A673 (cell line): ENCODE measurements around the gene IRX4. TPM values are rescaled to one million over a fixed set of nuclear protein-coding genes. Genes with fewer than 3 reads are reported as not detected.

Experiments used
- BruUV-seq: library from RNA; stranded (reverse); fragments of 400-500 nt; replicated peaks from 2 replicates; lab custom pipeline; 2021; lab: Mats Ljungman, UMichigan
- CTCF ChIA-PET: fragments of 300-600 bp; sonication (Branson Sonifier 250); formaldehyde crosslinking; loops from one replicate; lab custom pipeline; 2022; ENCODE audit warnings: antibody characterized with exemption; lab: Charles Lee
- POLR2A ChIA-PET: fragments of 300-600 bp; sonication (Branson Sonifier 250); formaldehyde crosslinking; loops from one replicate; lab custom pipeline; 2022; ENCODE audit warnings: antibody characterized with exemption; ENCODE audit not compliant: low non-redundant PET; lab: Charles Lee
- DNase-seq: peaks from one replicate; pipeline ENCODE4 v3.0.0-alpha.2; 2015; ENCODE audit warnings: low spot score
- H3K27ac ChIP-seq: fragments of 200-600 bp; sonication (generic); 2 replicates; pipeline ENCODE4 v1.5.1; 2016; ENCODE audit warnings: mixed run types, low read depth, mild to moderate bottlenecking, mixed read lengths, antibody characterized with exemption, low read length; ENCODE audit not compliant: poor library complexity, severe bottlenecking
- H3K27me3 ChIP-seq: fragments of 200-600 bp; sonication (generic); replicated peaks from 2 replicates; pipeline ENCODE4 v1.6.1; 2017; ENCODE audit warnings: mixed run types, low read depth, mild to moderate bottlenecking, mixed read lengths, antibody characterized with exemption, low read length; ENCODE audit not compliant: insufficient read depth, poor library complexity
- H3K36me3 ChIP-seq: fragments of 200-600 bp; sonication (generic); 2 replicates; pipeline ENCODE4 v1.6.1; 2016; ENCODE audit warnings: mixed run types, mild to moderate bottlenecking, mixed read lengths, antibody characterized with exemption, low read length; ENCODE audit not compliant: insufficient read depth, poor library complexity, severe bottlenecking
- H3K4me1 ChIP-seq: fragments of 200-600 bp; sonication (generic); 2 replicates; pipeline ENCODE4 v1.6.1; 2017; ENCODE audit warnings: mixed run types, mild to moderate bottlenecking, mixed read lengths, antibody characterized with exemption, low read length; ENCODE audit not compliant: insufficient read depth, poor library complexity, severe bottlenecking
- H3K4me3 ChIP-seq: fragments of 200-600 bp; sonication (generic); 2 replicates; pipeline ENCODE4 v1.5.1; 2016; ENCODE audit warnings: low read depth, mixed run types, mild to moderate bottlenecking, mixed read lengths, low read length; ENCODE audit not compliant: poor library complexity, severe bottlenecking
- H3K9me3 ChIP-seq: fragments of 200-600 bp; sonication (generic); 2 replicates; pipeline ENCODE4 v1.6.1; 2016; ENCODE audit warnings: mixed run types, low read depth, mild to moderate bottlenecking, mixed read lengths, antibody characterized with exemption, low read length; ENCODE audit not compliant: poor library complexity, severe bottlenecking
- EZH2 ChIP-seq: fragments of 200-600 bp; sonication (generic); IDR thresholded peaks from 2 replicates; pipeline ENCODE4 v1.6.1; 2017; ENCODE audit warnings: borderline replicate concordance, low read depth, mild to moderate bottlenecking, mixed read lengths, antibody characterized with exemption, low read length; ENCODE audit not compliant: poor library complexity, severe bottlenecking
- intact Hi-C: fragments of 100-400 bp; cut with micrococcal nuclease; formaldehyde crosslinking; loops from one replicate; pipeline ENCODE4 v1.10.0; 2022; ENCODE audit not compliant: unreplicated experiment
- total RNA-seq: library from RNA; stranded (reverse); gene quantifications from 2 replicates; pipeline ENCODE4 v1.2.3, GENCODE V29; 2021
- TF ChIP-seq, protein P1 (sequence below): fragments of 300-800, 200-600 bp; sonication (generic); conservative IDR thresholded peaks from 2 replicates; pipeline ENCODE4 v1.5.1; 2017; ENCODE audit warnings: low read depth, mild to moderate bottlenecking, antibody characterized with exemption, low read length, moderate library complexity, mixed read lengths

The IRX4 gene
- total RNA-seq, 1 experiment from 2014 or later = not detected

DNA sequence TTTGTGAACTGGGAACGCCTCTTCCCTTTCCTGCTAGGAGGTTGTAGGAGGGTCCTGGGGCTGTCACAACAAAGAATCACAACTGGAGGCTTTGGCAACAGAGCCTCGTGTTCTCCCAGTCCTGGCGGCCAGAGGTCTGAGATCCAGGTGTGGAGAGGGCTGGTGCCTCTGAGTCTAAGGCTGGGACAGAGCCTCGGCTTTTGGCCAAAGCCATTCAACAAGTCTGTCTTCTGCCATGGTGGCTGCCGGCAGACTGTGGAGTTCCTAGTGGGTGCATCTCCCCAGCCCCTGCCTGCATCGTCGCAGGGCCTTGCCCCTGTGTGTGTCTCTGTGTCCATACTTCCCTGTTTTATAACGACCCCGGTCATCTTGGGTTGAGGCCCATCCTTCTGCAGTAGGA is 9.5 kb upstream of the IRX4 start:
- Histone ChIP-seq H3K36me3 (no peaks in the 10 kb centered on the region), H3K9me3 (no peaks in the 10 kb centered on the region), H3K4me3 (no peak overlapping the region), H3K27me3 (peaks cover 100% of the 10 kb centered on the region), H3K27ac (no peak overlapping the region), H3K4me1 (no peaks in the 10 kb centered on the region)
- CTCF ChIA-PET = no interaction called here
- BruUV-seq = no TSS peak
- TF ChIP-seq EZH2 = no peak
- TF ChIP-seq, protein P1, sequence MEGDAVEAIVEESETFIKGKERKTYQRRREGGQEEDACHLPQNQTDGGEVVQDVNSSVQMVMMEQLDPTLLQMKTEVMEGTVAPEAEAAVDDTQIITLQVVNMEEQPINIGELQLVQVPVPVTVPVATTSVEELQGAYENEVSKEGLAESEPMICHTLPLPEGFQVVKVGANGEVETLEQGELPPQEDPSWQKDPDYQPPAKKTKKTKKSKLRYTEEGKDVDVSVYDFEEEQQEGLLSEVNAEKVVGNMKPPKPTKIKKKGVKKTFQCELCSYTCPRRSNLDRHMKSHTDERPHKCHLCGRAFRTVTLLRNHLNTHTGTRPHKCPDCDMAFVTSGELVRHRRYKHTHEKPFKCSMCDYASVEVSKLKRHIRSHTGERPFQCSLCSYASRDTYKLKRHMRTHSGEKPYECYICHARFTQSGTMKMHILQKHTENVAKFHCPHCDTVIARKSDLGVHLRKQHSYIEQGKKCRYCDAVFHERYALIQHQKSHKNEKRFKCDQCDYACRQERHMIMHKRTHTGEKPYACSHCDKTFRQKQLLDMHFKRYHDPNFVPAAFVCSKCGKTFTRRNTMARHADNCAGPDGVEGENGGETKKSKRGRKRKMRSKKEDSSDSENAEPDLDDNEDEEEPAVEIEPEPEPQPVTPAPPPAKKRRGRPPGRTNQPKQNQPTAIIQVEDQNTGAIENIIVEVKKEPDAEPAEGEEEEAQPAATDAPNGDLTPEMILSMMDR = no peak
- POLR2A ChIA-PET = no interaction called here
- no peak for DNase-seq
- intact Hi-C loops = no loop called here

DNA sequence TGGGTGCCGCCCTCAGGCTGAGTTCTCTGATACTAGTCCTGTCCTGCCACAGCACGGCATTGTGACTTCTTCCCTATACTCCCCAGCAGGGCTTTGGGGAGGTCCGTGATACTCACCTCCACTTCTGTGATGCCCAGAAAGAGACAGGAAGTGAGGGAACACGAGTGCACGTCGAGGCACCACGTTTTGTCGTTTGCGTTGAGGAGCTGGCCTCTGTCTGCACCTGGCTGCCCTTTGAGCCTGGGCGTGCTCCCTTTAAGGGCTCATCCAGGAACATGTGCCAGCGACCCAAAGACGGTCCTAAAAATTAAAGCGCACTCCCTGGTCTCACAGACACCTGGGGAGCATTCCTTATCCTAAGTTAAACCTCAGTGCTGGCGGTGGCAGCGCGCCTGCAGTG is 8.7 kb upstream of the IRX4 start:
- H3K4me1 ChIP-seq = no peaks in the 10 kb centered on the region
- ChIA-PET POLR2A (no interaction called here), CTCF (no interaction called here)
- peaks cover 100% of the 10 kb centered on the region for H3K27me3 ChIP-seq
- H3K27ac ChIP-seq = no peak overlapping the region
- H3K36me3 ChIP-seq = no peaks in the 10 kb centered on the region
- BruUV-seq = no TSS peak
- H3K9me3 ChIP-seq = no peaks in the 10 kb centered on the region
- no peak overlapping the region for H3K4me3 ChIP-seq
- DNase-seq = no peak
- TF ChIP-seq, protein P1 = no peak
- TF ChIP-seq EZH2 = no peak
- intact Hi-C loops = no loop called here

DNA sequence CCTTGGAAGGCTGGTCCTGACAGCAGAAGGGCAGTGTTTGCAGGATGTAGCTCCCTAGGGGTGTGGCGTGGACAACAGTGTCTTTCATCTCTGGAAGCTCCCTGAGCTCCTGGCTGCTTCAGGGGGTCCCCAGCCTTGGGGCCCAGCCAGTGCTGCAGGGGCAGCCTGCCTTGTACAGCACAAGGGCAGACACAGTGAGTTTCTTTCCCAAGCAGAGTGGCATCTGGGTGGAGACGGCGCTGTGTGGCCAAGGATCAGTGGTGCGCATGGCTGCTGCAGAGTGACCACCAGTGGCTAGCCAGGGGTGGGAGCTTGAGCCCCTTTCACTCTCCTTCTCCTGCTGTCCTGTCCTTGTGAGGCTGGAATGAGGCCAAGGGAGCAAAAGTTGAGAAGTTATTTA is 7.6 kb upstream of the IRX4 start:
- H3K4me3 ChIP-seq = no peak overlapping the region
- TF ChIP-seq, protein P1 = no peak
- no peak for TF ChIP-seq EZH2
- H3K27ac ChIP-seq = no peak overlapping the region
- no TSS peak for BruUV-seq
- no peaks in the 10 kb centered on the region for H3K36me3 ChIP-seq
- POLR2A ChIA-PET = no interaction called here
- intact Hi-C loops = no loop called here
- DNase-seq = no peak
- H3K9me3 ChIP-seq = no peaks in the 10 kb centered on the region
- CTCF ChIA-PET = no interaction called here
- H3K27me3 ChIP-seq = peaks cover 100% of the 10 kb centered on the region
- H3K4me1 ChIP-seq = no peaks in the 10 kb centered on the region
